HG03039 (cell line): Measurements from ENCODE around the gene PDSS2.
"Not testable (repeated sequence)": the region's sequence is repeated elsewhere in the genome, so short reads cannot be mapped to it uniquely, and the experiment has no call there.

Source experiments
- ATAC-seq: cut with Tn5 transposase; IDR thresholded peaks from one replicate; pipeline ENCODE4 v1.9.1; 2021; ENCODE audit warnings: mild to moderate bottlenecking, moderate library complexity; ENCODE audit not compliant: unreplicated experiment

The PDSS2 gene

DNA sequence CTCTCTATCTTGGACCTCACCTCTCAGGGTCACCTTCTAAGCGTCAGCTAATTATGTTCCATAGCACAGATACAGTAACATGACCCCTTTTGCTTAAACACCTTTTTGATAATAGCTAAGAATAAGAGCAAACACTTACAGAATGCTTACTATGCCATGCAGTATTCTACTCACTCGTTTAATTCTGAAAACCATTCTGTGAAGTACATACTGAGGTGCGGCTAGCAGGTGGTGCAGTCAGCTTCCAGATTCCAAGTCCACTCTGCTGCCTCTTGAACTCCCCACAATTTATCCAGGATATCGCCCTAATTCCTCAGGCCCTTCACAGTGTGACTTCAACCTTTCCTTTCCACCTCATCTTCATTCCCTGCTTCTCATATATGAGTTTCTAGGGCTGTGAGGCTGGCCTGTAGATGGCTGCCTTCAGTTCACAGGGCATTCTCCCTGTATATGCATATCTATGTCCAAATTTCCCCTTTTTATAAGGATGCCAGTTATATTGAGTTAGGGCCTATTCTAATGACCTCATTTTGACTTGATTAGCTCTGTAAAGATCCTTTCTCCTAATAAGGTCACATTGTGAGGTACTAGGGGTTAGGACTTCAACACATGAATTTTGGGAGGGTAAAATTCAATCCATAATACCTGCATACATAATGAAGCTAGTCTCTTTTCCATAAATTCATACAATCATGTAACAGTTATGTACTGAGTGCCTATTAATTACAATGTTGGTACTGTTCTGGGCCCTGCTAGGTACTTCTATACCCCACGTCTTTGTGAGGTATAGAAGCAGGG, 130.1 kb downstream of the PDSS2 start:
- no peak for ATAC-seq

DNA sequence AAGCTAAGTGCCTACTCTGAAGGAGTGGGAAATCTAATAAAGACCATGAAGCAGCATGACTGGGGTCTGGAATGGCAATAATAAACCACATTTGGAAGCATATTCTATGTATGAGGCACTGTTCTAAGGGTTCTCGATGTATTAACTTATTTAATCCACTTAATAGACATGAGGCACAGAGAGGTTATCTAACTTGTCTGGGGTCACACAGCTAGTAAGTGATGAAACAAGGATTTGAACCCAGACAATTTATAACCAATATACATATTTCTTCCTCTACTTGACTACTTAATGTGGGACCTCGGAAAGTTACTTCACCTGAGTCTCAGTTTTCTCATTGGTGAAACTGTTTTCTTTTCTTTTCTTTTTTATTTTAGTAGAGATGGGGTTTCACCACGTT, 131.3 kb downstream of the PDSS2 start:
- ATAC-seq, result no peak

DNA sequence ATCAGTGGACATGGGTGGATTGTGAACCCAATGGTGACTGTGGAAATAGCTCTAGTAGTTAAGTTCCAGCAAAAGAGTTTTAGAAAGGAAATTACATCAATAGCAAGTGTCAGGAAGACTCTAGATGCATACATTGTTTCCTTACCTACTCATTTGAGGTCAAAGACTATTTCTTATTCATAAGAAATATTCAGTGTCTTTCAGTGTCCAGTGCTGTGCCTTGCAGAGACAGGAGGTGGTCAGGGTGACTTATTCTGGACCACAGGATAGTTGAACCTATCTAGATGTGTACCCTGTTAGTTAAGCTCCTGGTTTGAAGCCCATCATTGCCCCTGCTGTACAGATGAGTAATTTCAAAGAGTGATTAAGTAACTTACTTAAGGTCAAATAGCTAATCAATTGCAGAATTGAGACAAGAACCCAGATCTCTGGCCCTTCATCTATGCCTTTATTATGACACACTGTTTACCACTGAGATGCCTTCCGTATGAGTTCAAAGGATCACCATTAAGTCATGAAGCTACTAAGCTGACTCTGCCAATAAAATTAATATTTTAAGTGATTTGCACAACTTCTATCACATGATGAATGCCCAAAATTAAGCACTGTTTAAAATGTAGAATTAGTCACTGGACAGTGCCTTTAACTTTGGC, 136.1 kb downstream of the PDSS2 start:
- ATAC-seq, result no peak

DNA sequence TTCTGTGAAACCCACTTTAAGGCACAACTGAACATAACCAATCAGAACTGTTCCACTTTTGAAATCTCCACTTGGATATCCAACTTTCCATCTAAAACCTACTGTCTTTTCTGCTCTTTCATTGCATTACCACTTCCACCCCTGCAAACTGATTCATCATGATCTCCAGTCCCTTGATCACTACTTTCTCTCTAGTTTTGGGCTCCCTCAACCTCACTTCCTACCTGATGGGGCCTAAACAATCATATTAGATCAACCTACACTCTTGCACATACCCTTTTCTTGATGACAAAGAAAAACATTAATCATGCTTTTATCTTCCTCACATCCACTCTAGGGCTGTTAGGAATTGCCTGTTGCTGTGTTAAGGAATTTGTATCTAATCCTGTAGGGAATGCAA, 137.6 kb downstream of the PDSS2 start:
- ATAC-seq, result no peak

DNA sequence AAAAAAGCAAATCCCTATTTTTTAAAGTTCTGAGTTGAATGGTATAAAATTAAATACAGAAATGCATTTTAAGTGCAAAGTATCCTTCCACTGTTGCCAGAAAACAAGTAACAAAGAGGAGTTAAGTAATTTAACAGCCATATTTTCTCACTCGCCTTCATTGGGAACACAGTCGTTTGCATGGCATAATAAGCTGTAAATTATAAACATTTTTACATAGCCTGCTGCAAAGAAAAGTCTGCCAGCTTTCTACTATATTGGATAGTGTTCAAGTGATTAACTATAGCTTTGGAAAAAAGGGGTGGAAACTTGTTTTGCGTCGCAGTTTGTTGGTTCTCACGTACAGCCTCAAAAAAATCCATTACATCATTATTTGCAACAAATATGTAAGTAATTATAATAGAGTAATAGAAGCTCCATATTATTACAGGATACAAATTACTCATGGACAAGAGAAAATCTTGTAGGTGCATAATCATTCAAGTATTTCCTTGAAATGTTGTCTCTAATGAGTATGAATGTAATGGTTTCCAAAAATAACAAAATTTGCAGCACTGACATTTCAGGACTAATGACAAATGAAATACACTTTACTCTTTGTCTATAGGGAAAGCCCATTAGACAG, 139.3 kb downstream of the PDSS2 start:
- no peak for ATAC-seq

DNA sequence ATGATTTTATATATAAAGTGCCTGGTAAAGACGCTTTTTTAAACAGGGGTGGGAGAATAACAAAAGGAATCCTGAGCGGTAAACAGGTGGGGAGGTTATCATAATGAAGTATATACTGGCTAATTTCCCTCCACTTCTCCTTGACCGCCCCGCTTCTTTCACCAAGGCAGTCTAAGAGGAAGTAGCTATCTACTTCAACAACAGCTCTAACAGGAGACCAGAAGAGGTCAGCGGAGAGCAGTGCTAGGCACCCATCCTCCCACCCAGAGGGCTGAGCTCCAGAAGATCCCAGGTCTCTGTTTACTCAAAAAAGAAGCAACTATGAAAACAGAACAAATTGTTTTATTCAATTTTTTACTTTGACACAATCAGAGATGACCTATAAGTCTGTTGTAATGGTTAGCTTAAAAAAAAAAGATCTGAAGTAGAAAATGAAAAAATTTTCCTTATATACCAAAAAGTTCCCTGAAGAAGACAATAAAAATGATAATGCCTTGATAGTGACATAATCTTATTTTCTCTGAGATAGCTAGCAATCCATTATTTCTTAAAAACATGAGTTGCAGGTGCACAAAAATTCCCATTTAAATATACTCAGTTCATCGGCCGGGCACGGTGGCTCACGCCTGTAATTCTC, 141.1 kb downstream of the PDSS2 start:
- ATAC-seq, result peak; percentile 58

DNA sequence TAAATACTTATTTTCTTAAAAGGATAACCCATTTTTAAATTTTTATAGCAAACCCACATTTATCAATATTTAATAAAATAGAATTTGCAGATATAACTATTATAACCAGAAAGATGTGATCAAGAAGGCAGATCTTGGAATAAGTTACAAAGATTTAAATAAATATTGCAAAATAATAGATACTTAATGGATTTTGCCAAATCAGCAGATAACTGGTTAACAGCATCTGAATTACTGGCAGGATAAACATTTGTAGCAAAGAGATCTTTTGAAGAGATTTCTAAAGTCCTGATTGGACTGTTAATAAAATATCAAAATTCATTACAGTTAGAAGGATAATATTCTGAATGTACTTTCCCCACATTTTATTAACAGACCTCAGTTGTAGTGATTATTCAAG, 144.2 kb downstream of the PDSS2 start:
- ATAC-seq, result no peak

DNA sequence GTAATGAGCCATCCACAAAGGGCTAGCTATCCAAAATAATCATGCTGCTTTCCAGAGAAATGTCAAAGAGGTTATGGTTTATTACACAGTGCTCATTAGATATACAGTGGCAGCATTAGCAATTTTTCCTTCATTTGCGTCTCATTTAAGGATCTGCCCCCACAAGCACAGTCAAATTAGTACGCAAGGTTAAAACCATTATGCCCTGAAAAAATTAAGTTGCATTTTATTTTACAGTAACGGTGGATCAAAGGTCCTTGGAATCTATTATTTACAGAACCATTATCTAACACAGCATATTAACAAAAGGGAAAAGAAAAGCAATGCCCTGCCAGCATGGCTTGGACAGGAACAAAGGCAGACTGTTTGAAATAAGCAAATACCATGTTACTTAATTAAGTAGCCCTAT, 144.8 kb downstream of the PDSS2 start:
- no peak for ATAC-seq

DNA sequence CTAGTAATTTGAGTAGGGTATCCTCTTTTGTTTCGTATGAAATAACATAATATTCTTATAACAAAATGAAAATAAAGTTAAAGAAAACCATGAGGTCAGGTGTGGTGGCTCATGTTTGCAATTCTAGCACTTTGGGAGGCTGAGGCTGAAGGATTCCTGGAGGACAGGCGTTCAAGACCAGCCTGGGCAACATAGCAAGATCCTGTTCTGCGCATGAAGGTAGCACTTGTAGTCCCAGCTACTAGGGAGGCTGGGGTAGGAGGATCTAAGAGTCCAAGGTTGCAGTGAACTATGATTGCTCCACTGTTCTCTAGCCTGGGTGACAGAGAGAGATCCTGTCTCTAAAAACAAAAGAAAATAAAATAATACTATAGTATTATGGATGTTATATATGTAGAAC, 145.6 kb downstream of the PDSS2 start:
- no peak for ATAC-seq

DNA sequence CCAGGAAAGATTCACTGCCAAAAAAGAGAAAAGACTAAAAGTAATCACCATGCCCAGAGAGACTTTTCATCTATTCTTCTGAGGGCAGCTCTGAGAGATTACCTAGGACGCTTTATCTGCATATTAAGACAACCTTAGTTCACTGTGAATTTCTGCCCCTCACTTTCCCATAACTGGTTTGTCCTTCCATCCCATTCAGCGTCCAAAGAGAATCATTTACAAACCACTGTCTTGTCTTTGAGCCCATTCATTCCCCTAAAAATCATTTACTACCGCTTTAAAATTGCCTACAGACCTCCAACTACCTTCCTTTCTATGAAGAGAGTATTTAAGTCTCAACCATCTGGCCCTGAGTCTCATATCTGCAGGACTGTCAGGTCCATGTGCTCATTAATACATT, 149.0 kb downstream of the PDSS2 start:
- no peak for ATAC-seq

DNA sequence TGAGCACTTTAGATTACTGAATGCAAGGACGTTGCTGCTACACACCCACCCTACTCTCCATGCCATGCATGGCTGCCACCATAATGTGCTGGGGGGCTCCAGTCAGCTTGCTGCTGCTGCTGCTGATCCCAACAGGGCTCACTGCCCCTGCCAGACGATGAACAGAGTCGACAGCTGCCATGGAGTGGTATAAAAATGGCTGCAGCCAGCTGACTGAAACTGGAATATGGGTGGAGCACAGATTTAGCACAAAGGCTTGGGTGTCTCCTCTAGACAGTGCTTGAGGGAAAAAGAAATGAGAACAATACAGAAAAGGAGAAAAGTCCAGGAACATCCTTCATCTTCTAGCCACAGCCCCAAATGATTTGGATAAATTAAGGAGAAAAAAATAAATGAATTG, 150.7 kb downstream of the PDSS2 start:
- no peak for ATAC-seq

DNA sequence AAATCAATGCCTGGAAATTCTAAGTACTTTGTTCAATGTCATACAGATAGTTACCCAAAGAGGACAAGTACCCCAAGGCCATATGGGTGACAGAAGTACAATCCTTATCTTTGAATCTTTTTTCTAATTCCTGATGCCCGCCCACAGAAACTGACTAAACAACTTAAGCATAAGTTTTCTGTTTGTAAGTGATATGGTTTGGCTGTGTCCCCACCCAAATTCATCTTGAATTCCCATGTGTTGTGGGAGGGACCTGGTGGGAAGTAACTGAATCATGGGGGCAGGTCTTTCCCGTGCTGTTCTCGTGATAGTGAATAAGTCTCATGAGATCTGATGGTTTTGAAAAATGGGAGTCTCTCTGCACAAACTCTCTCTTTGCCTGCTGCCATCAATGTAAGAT, 153.4 kb downstream of the PDSS2 start:
- ATAC-seq, result not testable (repeated sequence)

DNA sequence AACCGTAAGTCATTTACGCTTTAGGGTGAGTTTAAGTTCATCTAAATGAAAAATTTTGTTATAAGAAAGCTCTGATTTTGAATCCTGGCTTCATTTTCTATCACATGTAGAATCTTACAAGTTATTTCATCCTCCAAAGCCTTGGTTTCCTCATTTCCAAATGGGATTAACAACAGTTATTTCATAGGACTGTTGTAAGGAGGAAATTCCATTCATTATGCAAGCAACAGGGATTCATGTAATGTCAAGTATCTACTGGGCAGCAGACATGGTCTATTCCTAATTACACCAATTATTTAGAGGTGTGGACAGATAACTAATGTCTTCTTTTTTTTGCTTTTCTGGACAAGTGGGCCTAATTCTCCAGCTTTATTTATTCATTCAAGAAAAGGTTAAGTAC, 154.0 kb downstream of the PDSS2 start:
- ATAC-seq, result no peak

DNA sequence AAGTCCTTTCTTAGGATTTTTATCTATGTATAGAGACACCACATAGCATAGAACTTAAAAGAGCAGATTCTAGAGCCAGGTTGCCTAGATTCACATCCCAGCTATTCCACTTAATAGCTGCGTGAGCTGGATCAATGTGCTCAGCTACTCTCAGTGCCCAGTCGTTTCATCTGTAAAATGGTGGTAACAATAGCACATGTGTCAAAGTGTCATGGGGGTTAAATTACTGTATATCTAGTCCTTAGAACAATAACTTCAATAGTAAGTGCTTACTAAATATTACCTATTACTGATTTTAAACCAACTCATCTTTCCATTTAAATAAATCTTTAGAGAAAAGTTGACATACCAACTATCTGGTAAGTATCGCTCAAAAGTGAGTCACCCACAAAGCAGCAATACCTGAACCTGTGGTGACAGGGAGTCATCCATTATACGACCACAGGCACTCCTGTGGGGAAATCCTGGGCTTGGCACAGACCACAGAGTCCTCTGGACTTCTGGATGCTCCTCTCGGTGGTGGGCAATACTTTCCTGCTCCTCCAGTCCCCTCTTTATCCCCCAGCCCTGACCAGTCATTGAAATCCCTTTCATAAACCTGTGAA, 154.8 kb downstream of the PDSS2 start:
- ATAC-seq, result no peak

DNA sequence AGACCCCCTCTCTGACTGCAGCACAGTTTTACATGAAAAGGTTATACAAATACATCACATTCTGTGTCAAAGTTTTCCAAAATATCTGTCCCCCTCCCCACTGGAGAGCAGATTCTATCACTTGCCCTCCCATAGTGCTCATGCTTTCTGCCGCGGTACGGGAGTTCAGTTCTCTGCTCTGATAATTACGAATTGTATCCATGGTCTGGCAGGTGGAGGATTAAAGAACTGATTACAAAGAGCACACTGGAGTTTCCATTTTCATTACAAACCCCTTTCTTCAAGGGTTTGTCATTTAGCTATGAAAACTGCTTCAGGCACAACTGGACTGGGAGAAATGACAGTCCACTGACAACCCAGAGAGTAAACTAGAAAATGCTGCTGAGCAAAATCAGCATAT, 166.0 kb downstream of the PDSS2 start:
- no peak for ATAC-seq

DNA sequence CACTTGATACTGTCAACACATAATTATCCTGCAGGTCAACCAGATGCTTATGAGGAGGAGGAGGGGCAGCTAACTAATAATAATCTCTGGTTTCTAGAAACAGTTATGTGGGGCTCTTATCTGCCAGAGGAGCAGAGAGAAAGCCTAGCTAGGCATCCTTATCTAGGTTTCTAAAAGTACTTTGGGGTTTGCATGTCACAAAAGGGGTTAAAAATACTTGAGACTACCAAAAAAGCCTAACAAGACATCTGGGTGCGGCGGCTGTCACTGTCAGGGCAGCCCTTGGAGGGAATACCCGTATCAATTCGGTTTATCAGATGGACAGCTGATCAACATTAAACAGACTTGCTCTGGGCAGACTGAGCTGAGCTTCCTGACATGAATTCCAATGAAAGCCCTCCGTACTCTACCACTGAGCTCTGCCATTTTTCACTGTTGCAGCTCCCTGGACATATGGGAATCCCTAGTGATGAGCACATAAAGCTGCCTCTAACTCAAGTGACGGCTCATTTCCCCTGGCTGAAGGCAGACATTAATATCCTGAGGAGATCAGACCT, 166.6 kb downstream of the PDSS2 start:
- no peak for ATAC-seq

DNA sequence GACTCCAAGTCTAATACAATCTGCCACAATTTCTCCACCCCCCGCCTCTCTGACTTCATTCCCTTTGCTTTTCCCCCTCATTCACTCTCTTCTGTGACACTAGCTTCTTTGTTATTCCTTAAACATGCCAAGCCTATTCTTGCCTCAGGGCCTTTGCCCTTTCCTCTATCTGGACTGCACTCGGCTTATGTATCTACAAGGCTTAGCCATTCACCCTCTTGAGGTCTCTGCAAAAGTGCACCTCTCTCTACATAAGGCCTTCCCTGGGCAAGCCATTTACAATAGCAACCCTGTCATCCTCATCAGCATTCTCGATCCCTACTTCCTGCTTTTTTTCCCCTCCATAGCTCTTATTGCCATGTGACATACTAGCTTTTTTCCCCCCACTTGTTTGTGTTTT, 168.9 kb downstream of the PDSS2 start:
- ATAC-seq, result no peak

DNA sequence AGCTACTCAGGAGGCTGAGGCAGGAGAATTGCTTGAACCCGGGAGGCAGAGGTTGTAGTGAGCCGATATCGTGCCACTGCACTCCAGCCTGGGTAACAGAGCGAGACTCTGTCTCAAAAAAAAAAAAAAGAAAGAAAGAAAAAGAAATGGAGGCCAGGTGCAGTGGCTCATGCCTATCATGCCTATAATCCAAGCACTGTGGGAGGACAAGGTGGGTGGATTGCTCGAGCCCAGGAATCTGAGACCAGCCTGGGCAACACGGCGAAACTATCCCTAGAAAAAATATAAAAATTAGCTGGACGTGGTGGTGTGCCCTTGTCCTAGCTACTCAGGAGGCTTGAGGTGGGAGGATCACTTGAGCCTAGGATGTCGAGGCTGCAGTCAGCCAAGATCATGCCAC, 170.1 kb downstream of the PDSS2 start:
- not testable (repeated sequence) for ATAC-seq

DNA sequence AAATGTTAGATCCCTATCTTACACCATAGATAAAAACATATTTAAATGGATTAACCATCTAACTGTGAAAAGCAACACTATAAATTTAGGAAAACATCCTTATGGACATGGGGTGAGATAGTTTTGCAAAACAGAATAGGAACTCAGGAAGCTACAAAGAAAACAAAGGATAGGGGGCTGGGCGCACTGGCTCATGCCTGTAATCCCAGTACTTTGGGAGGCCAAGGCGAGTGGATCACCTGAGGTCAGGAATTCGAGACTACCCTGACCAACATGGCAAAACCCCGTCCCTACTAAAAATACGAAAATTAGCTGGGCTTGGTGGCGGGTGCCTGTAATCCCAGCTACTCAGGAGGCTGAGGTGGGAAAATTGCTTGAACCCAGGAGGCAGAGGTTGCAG, 173.7 kb downstream of the PDSS2 start:
- not testable (repeated sequence) for ATAC-seq

DNA sequence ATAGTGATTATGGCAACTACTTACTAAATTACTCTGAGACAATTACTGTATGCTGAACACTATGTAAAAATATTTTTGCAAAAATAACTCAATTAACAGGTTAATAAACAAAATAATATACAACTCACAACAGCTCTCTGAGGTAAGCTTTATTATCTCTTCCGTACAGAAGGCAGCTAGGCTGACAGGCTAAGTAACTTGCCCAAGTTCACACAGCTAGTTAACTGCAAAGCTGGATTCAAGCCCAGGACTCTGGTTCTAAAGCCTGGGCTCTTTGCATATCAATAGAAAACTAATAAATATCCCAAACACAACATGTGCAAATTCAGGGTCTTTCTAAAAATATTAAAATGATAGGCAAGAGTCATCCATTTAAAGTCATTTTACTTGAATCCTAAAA, 174.6 kb downstream of the PDSS2 start:
- no peak for ATAC-seq

DNA sequence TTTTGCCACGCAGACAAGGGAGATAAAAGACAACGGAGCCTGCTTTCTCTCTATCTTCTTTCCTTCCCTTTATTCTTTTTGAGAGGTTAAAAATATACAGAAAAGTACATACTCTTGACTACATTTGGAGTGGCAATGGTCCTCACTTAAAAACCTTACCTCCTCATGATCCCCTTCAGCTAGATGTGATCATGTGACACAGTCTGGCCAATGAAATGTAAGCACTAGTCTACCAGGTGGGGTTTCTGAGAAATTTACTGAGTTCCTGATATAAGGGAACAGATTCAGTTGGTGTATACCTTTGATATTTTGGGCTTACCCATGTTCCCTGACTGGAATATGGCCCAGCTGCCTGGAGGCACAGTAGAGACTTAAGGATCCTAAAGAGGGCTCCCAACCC, 178.6 kb downstream of the PDSS2 start:
- no peak for ATAC-seq
